Ishikawa (cell line): Measurements from ENCODE around the gene DLGAP3.

Experiments
- CEBPB ChIP-seq: IDR thresholded peaks from 2 replicates; pipeline ENCODE4 v1.6.1; 2012
- CREB1 ChIP-seq: IDR thresholded peaks from 2 replicates; pipeline ENCODE4 v1.6.1; 2012; ENCODE audit warnings: low read depth
- EGR1 ChIP-seq: IDR thresholded peaks from 2 replicates; pipeline ENCODE4 v1.6.1; 2012
- EP300 ChIP-seq: IDR thresholded peaks from 2 replicates; pipeline ENCODE4 v1.6.1; 2012; ENCODE audit warnings: borderline replicate concordance
- FOXM1 ChIP-seq: IDR thresholded peaks from 2 replicates; pipeline ENCODE4 v1.6.1; 2012; ENCODE audit warnings: low read depth, borderline replicate concordance
- NFIC ChIP-seq: IDR thresholded peaks from 2 replicates; pipeline ENCODE4 v1.6.1; 2012
- RAD21 ChIP-seq: IDR thresholded peaks from 2 replicates; pipeline ENCODE4 v1.6.1; 2012; ENCODE audit warnings: low read depth
- TAF1 ChIP-seq: IDR thresholded peaks from 2 replicates; pipeline ENCODE4 v1.6.1; 2012; ENCODE audit warnings: low read depth, mild to moderate bottlenecking
- TCF12 ChIP-seq: IDR thresholded peaks from 2 replicates; pipeline ENCODE4 v1.6.1; 2012; ENCODE audit warnings: low read depth
- TEAD4 ChIP-seq: IDR thresholded peaks from 2 replicates; pipeline ENCODE4 v1.6.1; 2012
- YY1 ChIP-seq: IDR thresholded peaks from 2 replicates; pipeline ENCODE4 v1.6.1; 2012; ENCODE audit warnings: low read depth
- ZBTB7A ChIP-seq: IDR thresholded peaks from 2 replicates; pipeline ENCODE4 v1.6.1; 2012; ENCODE audit warnings: low read depth
- TF ChIP-seq, protein P1 (sequence below): IDR thresholded peaks from 2 replicates; pipeline ENCODE4 v1.6.1; 2012
- TF ChIP-seq, protein P2 (sequence below): IDR thresholded peaks from 2 replicates; pipeline ENCODE4 v1.6.1; 2012
- TF ChIP-seq, protein P3 (sequence below): IDR thresholded peaks from 2 replicates; pipeline ENCODE4 v1.6.1; 2012; ENCODE audit warnings: low read depth, mild to moderate bottlenecking

Gene DLGAP3

DNA sequence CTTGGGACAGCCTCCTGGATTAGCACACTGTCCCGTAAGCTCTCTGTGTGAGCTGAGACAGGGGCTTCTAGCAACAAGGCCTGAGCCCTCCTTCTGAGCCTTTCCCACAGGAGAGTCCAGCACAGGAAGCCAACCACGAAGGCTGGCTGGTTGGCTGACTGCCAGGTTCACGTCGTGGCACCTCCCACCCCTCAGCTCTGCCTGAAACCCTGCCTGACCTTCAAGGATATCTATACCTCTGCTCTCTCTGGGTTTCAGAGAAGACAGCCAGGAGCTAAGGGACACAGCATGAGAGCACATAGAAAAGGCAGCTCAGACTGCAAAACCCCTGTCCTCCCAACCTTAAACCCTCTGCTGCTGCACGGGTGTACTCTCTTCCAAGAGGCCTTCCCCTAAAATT lies 13.9 kb downstream of the DLGAP3 start:
- TF ChIP-seq EP300 (no peak), NFIC (no peak)

DNA sequence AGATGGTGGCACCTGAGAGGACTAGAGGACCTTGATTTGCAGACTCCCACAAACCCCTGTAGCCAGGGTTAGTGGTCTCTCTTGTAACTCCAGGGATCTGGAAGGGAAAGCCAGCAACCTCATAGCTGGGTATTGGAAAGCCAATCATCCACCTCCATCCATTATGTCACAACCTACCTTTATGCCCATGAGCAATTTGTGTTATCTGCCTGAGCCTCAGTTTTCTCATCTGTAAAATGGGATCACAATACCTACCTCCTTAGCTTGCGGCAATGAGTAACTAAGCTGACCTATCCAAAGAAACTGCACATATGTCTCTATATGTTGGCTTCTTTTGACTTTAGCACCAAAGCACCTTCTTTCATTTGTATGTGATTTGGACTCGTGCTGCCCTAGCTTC lies 14.5 kb downstream of the DLGAP3 start:
- TF ChIP-seq, protein P1, sequence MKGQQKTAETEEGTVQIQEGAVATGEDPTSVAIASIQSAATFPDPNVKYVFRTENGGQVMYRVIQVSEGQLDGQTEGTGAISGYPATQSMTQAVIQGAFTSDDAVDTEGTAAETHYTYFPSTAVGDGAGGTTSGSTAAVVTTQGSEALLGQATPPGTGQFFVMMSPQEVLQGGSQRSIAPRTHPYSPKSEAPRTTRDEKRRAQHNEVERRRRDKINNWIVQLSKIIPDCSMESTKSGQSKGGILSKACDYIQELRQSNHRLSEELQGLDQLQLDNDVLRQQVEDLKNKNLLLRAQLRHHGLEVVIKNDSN: no peak
- no peak for TF ChIP-seq ZBTB7A
- TF ChIP-seq FOXM1: no peak
- no peak for TF ChIP-seq EP300
- TF ChIP-seq TAF1: no peak
- TF ChIP-seq TEAD4: no peak
- no peak for TF ChIP-seq NFIC
- TF ChIP-seq, protein P2, sequence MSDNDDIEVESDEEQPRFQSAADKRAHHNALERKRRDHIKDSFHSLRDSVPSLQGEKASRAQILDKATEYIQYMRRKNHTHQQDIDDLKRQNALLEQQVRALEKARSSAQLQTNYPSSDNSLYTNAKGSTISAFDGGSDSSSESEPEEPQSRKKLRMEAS: no peak
- no peak for TF ChIP-seq CEBPB
- no peak for TF ChIP-seq RAD21
- TF ChIP-seq EGR1: no peak
- TF ChIP-seq TCF12: no peak
- TF ChIP-seq YY1: no peak
- TF ChIP-seq CREB1: no peak
- TF ChIP-seq, protein P3, sequence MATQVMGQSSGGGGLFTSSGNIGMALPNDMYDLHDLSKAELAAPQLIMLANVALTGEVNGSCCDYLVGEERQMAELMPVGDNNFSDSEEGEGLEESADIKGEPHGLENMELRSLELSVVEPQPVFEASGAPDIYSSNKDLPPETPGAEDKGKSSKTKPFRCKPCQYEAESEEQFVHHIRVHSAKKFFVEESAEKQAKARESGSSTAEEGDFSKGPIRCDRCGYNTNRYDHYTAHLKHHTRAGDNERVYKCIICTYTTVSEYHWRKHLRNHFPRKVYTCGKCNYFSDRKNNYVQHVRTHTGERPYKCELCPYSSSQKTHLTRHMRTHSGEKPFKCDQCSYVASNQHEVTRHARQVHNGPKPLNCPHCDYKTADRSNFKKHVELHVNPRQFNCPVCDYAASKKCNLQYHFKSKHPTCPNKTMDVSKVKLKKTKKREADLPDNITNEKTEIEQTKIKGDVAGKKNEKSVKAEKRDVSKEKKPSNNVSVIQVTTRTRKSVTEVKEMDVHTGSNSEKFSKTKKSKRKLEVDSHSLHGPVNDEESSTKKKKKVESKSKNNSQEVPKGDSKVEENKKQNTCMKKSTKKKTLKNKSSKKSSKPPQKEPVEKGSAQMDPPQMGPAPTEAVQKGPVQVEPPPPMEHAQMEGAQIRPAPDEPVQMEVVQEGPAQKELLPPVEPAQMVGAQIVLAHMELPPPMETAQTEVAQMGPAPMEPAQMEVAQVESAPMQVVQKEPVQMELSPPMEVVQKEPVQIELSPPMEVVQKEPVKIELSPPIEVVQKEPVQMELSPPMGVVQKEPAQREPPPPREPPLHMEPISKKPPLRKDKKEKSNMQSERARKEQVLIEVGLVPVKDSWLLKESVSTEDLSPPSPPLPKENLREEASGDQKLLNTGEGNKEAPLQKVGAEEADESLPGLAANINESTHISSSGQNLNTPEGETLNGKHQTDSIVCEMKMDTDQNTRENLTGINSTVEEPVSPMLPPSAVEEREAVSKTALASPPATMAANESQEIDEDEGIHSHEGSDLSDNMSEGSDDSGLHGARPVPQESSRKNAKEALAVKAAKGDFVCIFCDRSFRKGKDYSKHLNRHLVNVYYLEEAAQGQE: no peak

DNA sequence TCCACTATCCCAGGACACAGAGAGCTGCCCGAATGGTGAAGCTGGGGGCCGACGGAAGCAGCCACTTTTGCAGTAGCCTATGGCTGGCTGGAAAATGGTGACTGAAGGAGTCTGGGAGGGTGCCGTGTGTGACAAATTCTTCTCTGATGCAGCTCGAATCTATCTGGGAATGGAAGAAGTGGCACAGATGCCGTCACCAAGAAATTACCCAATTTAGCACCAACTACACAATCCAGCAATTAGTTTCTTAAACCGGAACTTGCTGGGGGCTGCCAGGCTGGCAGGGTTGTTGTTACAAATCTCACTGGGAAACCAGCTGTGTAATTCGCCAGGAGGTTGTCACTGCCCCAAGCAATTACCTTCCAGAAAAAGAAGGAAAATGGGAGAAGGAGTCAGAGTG lies 18.0 kb downstream of the DLGAP3 start:
- no peak for TF ChIP-seq TCF12

DNA sequence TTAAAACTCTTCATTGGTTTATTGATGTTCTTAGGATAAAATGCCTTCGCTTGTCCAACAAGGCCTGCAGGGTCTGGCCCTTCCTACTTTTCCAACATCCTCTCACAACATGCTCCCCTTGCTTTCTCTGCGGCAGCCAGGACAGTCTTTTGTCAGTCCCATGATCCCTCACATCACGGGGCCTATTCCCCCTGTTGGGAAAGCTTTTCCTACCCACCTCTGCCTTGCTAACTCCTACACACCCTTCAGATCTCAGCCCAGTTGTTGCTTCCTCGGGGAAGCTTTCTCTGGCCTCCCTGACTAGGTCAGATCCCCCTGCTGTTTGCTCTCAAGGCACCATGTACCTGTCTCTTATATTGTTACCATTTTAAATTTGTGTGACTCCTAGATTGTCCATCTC lies 19.0 kb downstream of the DLGAP3 start:
- TF ChIP-seq, protein P1: no peak
- TF ChIP-seq, protein P2: no peak
- no peak for TF ChIP-seq CEBPB

DNA sequence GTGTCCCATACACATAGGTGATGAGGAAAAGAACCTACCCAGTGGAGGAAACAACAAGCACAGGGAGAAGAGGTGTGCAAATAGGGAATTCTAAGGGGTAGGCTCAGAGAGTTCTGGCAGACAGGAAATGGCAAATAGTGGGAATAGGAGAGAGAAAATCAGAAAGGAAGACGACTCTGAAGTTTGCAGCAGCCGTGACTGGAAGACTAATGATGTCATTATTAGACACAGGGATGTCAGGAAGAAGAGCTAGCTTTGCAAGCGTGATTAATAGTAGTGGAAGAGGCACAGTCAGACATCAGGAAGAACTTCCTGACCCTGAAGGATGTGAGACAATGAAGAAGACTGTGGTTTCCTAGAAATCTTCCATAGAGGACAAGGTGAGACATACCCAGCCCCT lies 21.1 kb downstream of the DLGAP3 start:
- TF ChIP-seq, protein P1: no peak
- TF ChIP-seq FOXM1 (no peak), EGR1 (no peak), TEAD4 (no peak), CREB1 (no peak), TCF12 (no peak), CEBPB (no peak), NFIC (no peak), EP300 (no peak), RAD21 (no peak), TAF1 (no peak), YY1 (no peak), ZBTB7A (no peak)
- TF ChIP-seq, protein P2: no peak
- TF ChIP-seq, protein P3: no peak

DNA sequence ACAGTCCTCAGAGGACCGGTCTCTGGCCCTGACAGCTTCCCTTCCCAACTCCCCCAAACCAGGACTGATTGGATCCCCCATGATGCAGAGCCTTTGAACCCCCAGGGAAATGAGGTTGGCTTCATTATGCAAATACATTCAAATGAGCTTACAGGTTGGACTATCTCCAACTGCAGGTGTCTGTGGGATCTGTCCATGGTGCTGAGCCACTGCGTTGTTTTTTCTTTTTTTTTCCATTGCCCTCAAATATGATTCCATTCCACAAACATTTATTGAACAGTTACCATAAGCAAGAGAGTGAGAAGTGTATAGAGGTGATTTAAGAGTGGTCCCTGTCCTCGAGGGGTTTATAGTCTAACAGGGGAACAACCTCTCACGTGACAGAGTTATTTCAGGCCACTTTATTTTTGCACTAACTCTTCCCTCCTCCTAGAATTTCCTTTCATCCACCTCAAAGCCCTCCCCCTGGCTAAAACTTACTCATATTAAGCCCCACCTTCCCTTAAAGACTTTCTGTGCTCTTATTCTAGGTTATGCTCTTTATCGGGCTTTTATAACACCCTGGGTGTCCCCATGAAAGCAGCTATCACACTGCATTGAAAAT lies 21.9 kb downstream of the DLGAP3 start:
- TF ChIP-seq CREB1 (no peak), NFIC (peak; percentile 80), EP300 (no peak), TEAD4 (0 out of 2 replicates have a peak, but pooled peaks have one; percentile 6), TCF12 (no peak), ZBTB7A (no peak)
- TF ChIP-seq, protein P3: peak; percentile 96
